H1 (cell line): ENCODE measurements around the gene AOPEP. TPM values are rescaled to one million over a fixed set of nuclear protein-coding genes. Genes with fewer than 3 reads are reported as not detected.

Experiments used
- CTCF ChIA-PET: fragments of 300-600 bp; sonication (Branson Sonifier 250); formaldehyde crosslinking; loops from one replicate; lab custom pipeline; 2021; ENCODE audit not compliant: partially characterized antibody; lab: Charles Lee
- POLR2A ChIA-PET: fragments of 300-600 bp; sonication (Branson Sonifier 250); formaldehyde crosslinking; loops from one replicate; lab custom pipeline; 2021; ENCODE audit warnings: inconsistent platforms; ENCODE audit not compliant: partially characterized antibody; lab: Charles Lee
- DNase-seq, 2 experiments: peaks; one replicate each; pipeline versions ENCODE4 v3.0.0 to v3.0.0-alpha.2; 2010 to 2022; ENCODE audit warnings: low spot score in 2 of 2, low read depth in 1 of 2, mixed read lengths in 1 of 2
- FAIRE-seq: peaks from 2 replicates; lab custom pipeline; 2011; peaks lifted over from hg19 to GRCh38; lab: Jason Lieb, UNC
- H2AFZ ChIP-seq: 2 replicates; pipeline ENCODE4 v1.8.1; 2012; ENCODE audit warnings: low read length, inconsistent platforms
- H2AK5ac ChIP-seq: 2 replicates; pipeline ENCODE4 v1.6.1; 2013; ENCODE audit warnings: low read depth, low read length
- H2BK120ac ChIP-seq: replicated peaks from 2 replicates; pipeline ENCODE3; 2013; ENCODE audit warnings: low read depth, low read length, inconsistent platforms
- H2BK12ac ChIP-seq: 2 replicates; pipeline ENCODE4 v1.6.1; 2013; ENCODE audit warnings: low read depth, low read length
- H2BK15ac ChIP-seq: 2 replicates; pipeline ENCODE4 v1.6.1; 2013; ENCODE audit warnings: low read length
- H2BK20ac ChIP-seq: 2 replicates; pipeline ENCODE4 v1.6.1; 2013; ENCODE audit warnings: low read length
- H2BK5ac ChIP-seq: 2 replicates; pipeline ENCODE4 v1.6.1; 2013; ENCODE audit warnings: low read depth, low read length
- H3K14ac ChIP-seq: 2 replicates; pipeline ENCODE4 v1.6.1; 2013; ENCODE audit warnings: inconsistent platforms; ENCODE audit not compliant: insufficient read length
- H3K18ac ChIP-seq: 2 replicates; pipeline ENCODE4 v1.6.1; 2013; ENCODE audit warnings: low read length; ENCODE audit errors: extremely low read depth
- H3K23ac ChIP-seq: 2 replicates; pipeline ENCODE4 v1.6.1; 2013; ENCODE audit warnings: inconsistent platforms; ENCODE audit not compliant: insufficient read length
- H3K23me2 ChIP-seq: 2 replicates; pipeline ENCODE4 v1.6.1; 2013; ENCODE audit warnings: low read depth, low read length
- H3K27ac ChIP-seq: 2 replicates; pipeline ENCODE4 v1.6.1; 2011; ENCODE audit warnings: low read depth, low read length, inconsistent platforms
- H3K27me3 ChIP-seq, 4 experiments: replicated peaks in 1 of 4; 1 replicate in 1 of 4; 2 replicates in 3 of 4; pipeline versions ENCODE4 v1.6.1 to v1.8.1; 2011 to 2013; ENCODE audit warnings: low read length in 3 of 4, mild to moderate bottlenecking in 3 of 4, inconsistent platforms in 2 of 4, mixed read lengths in 2 of 4, moderate library complexity in 1 of 4; ENCODE audit not compliant: control insufficient read depth in 3 of 4, insufficient read depth in 3 of 4; ENCODE audit errors: extremely low read depth in 1 of 4
- H3K36me3 ChIP-seq, 4 experiments: 2 replicates each; pipeline versions ENCODE4 v1.6.1 to v1.8.1; 2011 to 2013; ENCODE audit warnings: mild to moderate bottlenecking in 4 of 4, low read length in 3 of 4, moderate library complexity in 2 of 4, control low read depth in 1 of 4, inconsistent platforms in 1 of 4; ENCODE audit not compliant: insufficient read depth in 4 of 4, control insufficient read depth in 2 of 4
- H3K4ac ChIP-seq: replicated peaks from 2 replicates; pipeline ENCODE3; 2013; ENCODE audit warnings: low read length, low read depth, mixed read lengths, inconsistent platforms; ENCODE audit not compliant: insufficient read length
- H3K4me1 ChIP-seq, 4 experiments: replicated peaks in 1 of 4; 1 replicate in 1 of 4; 2 replicates in 3 of 4; pipeline versions ENCODE4 v1.6.1 to v1.8.1; 2011 to 2013; ENCODE audit warnings: low read length in 3 of 4, inconsistent platforms in 2 of 4, mixed read lengths in 1 of 4; ENCODE audit not compliant: insufficient read depth in 4 of 4, control insufficient read depth in 3 of 4
- H3K4me2 ChIP-seq, 2 experiments: 2 replicates each; pipeline versions ENCODE4 v1.6.1 to v1.8.1; 2011 to 2013; ENCODE audit warnings: low read depth in 2 of 2, low read length in 2 of 2, control low read depth in 1 of 2, inconsistent platforms in 1 of 2, mild to moderate bottlenecking in 1 of 2; ENCODE audit not compliant: insufficient read depth in 1 of 2
- H3K4me3 ChIP-seq, 4 experiments: fragments of 200-600, 300-600 bp in 1 of 4; sonication (generic), shearing (Covaris generic), sonication (Bioruptor Twin) in 1 of 4; 2 replicates each; pipeline versions ENCODE4 v1.5.1 to v1.8.1; 2011 to 2016; ENCODE audit warnings: low read length in 4 of 4, low read depth in 3 of 4, control low read depth in 2 of 4, inconsistent platforms in 2 of 4, mild to moderate bottlenecking in 2 of 4, mixed read lengths in 1 of 4, moderate library complexity in 1 of 4; ENCODE audit not compliant: insufficient read depth in 2 of 4; ENCODE audit errors: extremely low read depth in 1 of 4
- H3K56ac ChIP-seq: replicated peaks from 2 replicates; pipeline ENCODE3; 2013; ENCODE audit warnings: low read depth, mild to moderate bottlenecking, mixed read lengths, low read length, inconsistent platforms; ENCODE audit not compliant: insufficient read length
- H3K79me1 ChIP-seq: 2 replicates; pipeline ENCODE4 v1.6.1; 2013; ENCODE audit warnings: low read depth, low read length, control low read depth
- H3K79me2 ChIP-seq, 2 experiments: 2 replicates each; pipeline versions ENCODE4 v1.6.1 to v1.8.1; 2012 to 2013; ENCODE audit warnings: low read length in 2 of 2, mild to moderate bottlenecking in 2 of 2, inconsistent platforms in 1 of 2; ENCODE audit not compliant: insufficient read depth in 2 of 2, control insufficient read depth in 1 of 2
- H3K9ac ChIP-seq, 4 experiments: replicated peaks in 1 of 4; 1 replicate in 1 of 4; 2 replicates in 3 of 4; pipeline versions ENCODE4 v1.6.1 to v1.8.1; 2011 to 2013; ENCODE audit warnings: low read depth in 3 of 4, low read length in 3 of 4, control low read depth in 2 of 4, mild to moderate bottlenecking in 2 of 4, moderate library complexity in 2 of 4, inconsistent platforms in 1 of 4; ENCODE audit errors: extremely low read depth in 1 of 4
- H3K9me3 ChIP-seq, 2 experiments: 2 replicates each; pipeline versions ENCODE4 v1.6.1 to v1.8.1; 2012 to 2013; ENCODE audit warnings: mild to moderate bottlenecking in 2 of 2, moderate library complexity in 2 of 2, control low read depth in 1 of 2, inconsistent platforms in 1 of 2, low read depth in 1 of 2, low read length in 1 of 2, mixed read lengths in 1 of 2; ENCODE audit not compliant: insufficient read depth in 2 of 2
- H4K20me1 ChIP-seq, 2 experiments: replicated peaks in 1 of 2; 2 replicates each; pipeline versions ENCODE3 to v1.8.1; 2011 to 2013; ENCODE audit warnings: inconsistent platforms in 2 of 2, low read length in 2 of 2, mild to moderate bottlenecking in 1 of 2; ENCODE audit not compliant: insufficient read depth in 2 of 2, control insufficient read depth in 1 of 2
- H4K5ac ChIP-seq: 2 replicates; pipeline ENCODE4 v1.6.1; 2013; ENCODE audit warnings: low read length, low read depth, mixed read lengths, inconsistent platforms; ENCODE audit not compliant: insufficient read length
- H4K8ac ChIP-seq: 2 replicates; pipeline ENCODE4 v1.8.0; 2013; ENCODE audit warnings: mild to moderate bottlenecking, moderate library complexity, low read length, inconsistent platforms; ENCODE audit not compliant: insufficient read depth; ENCODE audit errors: extremely low read depth
- H4K91ac ChIP-seq: replicated peaks from 2 replicates; pipeline ENCODE3; 2013; ENCODE audit warnings: low read length, mixed read lengths, inconsistent platforms; ENCODE audit not compliant: insufficient read length
- WGBS, 2 experiments: shearing (Covaris generic) in 1 of 2; methylation state at CpG; one replicate each; pipeline versions ENCODE4 v1.1.6 to v1.1.7; 2013 to 2015; ENCODE audit warnings: low lambda C conversion rate in 2 of 2, mixed read lengths in 2 of 2, inconsistent platforms in 1 of 2, low coverage in 1 of 2, missing lambda C conversion rate in 1 of 2; ENCODE audit not compliant: insufficient replicate concordance in 2 of 2, insufficient coverage in 1 of 2, insufficient read length in 1 of 2; ENCODE audit errors: extremely low coverage in 1 of 2, missing lambda C conversion rate in 1 of 2; 5-methylcytosine and 5-hydroxymethylcytosine counted together
- polyA plus RNA-seq, 7 experiments: library from polyadenylated mRNA; depleted of rRNA in 3 of 7; stranded (reverse) in 5 of 7; unstranded in 2 of 7; fragments of >200 nt in 5 of 7; fragments of 200-250 nt in 2 of 7; gene quantifications; 1 replicate in 5 of 7; 2 replicates in 1 of 7; 4 replicates in 1 of 7; pipeline versions ENCODE4 v1.2.1 to v1.2.3, GENCODE V29; 2011 to 2013; ENCODE audit warnings: missing spikeins in 2 of 7, mixed read lengths in 2 of 7
- total RNA-seq: library from RNA; stranded (reverse); fragmentation: NEBNext Ultra II Directional; extraction: Animal tissue kit (Norgen Biotek cat#: 25700); gene quantifications from 2 replicates; pipeline ENCODE4 v1.2.1, GENCODE V29; 2021

Gene AOPEP
- total and polyA plus RNA-seq, 2 of the 8 experiments (the other 6 are each of a cell fraction or from before 2014, with no cell fraction given): 6.1 to 14.3 TPM

DNA sequence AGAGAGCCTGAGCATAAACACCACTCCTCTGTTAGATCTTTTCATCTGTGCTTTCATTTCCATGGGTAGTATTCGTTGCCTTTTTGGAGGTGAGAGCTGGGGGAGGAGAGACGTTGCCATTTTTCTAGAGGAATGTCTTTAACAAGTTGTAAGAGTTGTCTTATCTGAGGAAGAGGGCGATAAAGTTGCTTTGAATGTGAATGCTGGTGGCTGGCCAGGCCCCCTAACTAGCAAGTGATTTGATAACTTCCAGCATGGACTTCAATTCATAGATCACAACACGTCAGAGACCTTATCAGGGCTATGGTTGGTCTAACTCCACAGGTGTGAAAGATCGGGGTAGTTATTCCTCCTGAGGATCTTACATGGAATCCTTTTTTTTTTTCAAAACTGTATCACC, 30.0 kb upstream of the AOPEP start:
- FAIRE-seq (no peak), DNase-seq (no peak)
- Histone ChIP-seq H2BK20ac (no peak overlapping the region), H3K23me2 (no peaks in the 10 kb centered on the region; the same call in 1 of the 2 replicates), H3K9ac (no peak overlapping the region), H3K18ac (no peak overlapping the region), H2BK5ac (no peak overlapping the region), H2BK15ac (no peak overlapping the region), H2AFZ (no peak overlapping the region), H3K4me2 (no peak overlapping the region), H3K79me1 (no peaks in the 10 kb centered on the region), H4K91ac (no peak overlapping the region), H3K4me1 (peaks cover 0 to 2% (median 0%) of the 10 kb centered on the region in 4 experiments; a peak in 1 of 7 replicates), H3K27ac (no peak overlapping the region), H4K8ac (no peak overlapping the region), H4K5ac (no peak overlapping the region), H3K4ac (no peak overlapping the region), H3K27me3 (0 out of 7 replicates have a peak, but pooled peaks cover 0 to 4% (median 0%) of the 10 kb centered on the region in 4 experiments), H3K36me3 (no peaks in the 10 kb centered on the region), H4K20me1 (no peaks in the 10 kb centered on the region), H2AK5ac (no peak overlapping the region), H2BK120ac (no peak overlapping the region), H3K9me3 (no peaks in the 10 kb centered on the region), H3K79me2 (no peaks in the 10 kb centered on the region), H2BK12ac (no peak overlapping the region), H3K14ac (no peak overlapping the region), H3K4me3 (no peak overlapping the region), H3K23ac (no peak overlapping the region), H3K56ac (no peak overlapping the region)
- POLR2A ChIA-PET: no interaction called here
- CTCF ChIA-PET: no interaction called here
- 78% methylated on average over 5 of the region's 5 CpGs; no CpG with 5 or more reads in 1 of the 2 experiments for WGBS, 2 experiments
